GM19324 (cell line): ENCODE data around the gene TRAPPC10.

Experiments used
- ATAC-seq: cut with Tn5 transposase; IDR thresholded peaks from one replicate; pipeline ENCODE4 v1.9.1; 2021; ENCODE audit warnings: mild to moderate bottlenecking, moderate library complexity; ENCODE audit not compliant: unreplicated experiment, low FRiP score

The TRAPPC10 gene

GRCh38 chr21:43997766-43998742 is 14.1 kb upstream of the TRAPPC10 start:
- ATAC-seq: no peak

GRCh38 chr21:44000360-44000759 is 11.7 kb upstream of the TRAPPC10 start:
- no peak for ATAC-seq

GRCh38 chr21:44002511-44002910 is 9.6 kb upstream of the TRAPPC10 start:
- no peak for ATAC-seq

- no peak for ATAC-seq
Measured at GRCh38 chr21:44003307-44003966, 8.7 kb upstream of the TRAPPC10 start.

- ATAC-seq: no peak
Measured at GRCh38 chr21:44005071-44005470, 7.0 kb upstream of the TRAPPC10 start.

- no peak for ATAC-seq
Measured at GRCh38 chr21:44005593-44005992, 6.5 kb upstream of the TRAPPC10 start.

GRCh38 chr21:44006017-44006619 is 6.0 kb upstream of the TRAPPC10 start:
- no peak for ATAC-seq

- ATAC-seq: no peak
Measured at GRCh38 chr21:44006656-44007055, 5.5 kb upstream of the TRAPPC10 start.

GRCh38 chr21:44010429-44010828 is 1.7 kb upstream of the TRAPPC10 start:
- ATAC-seq: no peak

GRCh38 chr21:44011123-44011522 is 986 bp upstream of the TRAPPC10 start:
- ATAC-seq: no peak

- ATAC-seq: peak; percentile 75
Measured at GRCh38 chr21:44012474-44013379, 618 bp downstream of the TRAPPC10 start.

GRCh38 chr21:44013380-44014088 is 1.4 kb downstream of the TRAPPC10 start:
- no peak for ATAC-seq

- ATAC-seq: no peak
Measured at GRCh38 chr21:44017601-44018000, 5.5 kb downstream of the TRAPPC10 start.

- ATAC-seq: no peak
Measured at GRCh38 chr21:44018127-44018526, 6.0 kb downstream of the TRAPPC10 start.

- ATAC-seq: no peak
Measured at GRCh38 chr21:44018813-44019567, 6.9 kb downstream of the TRAPPC10 start.

GRCh38 chr21:44019568-44019958 is 7.5 kb downstream of the TRAPPC10 start:
- ATAC-seq: no peak

- ATAC-seq: no peak
Measured at GRCh38 chr21:44020551-44020950, 8.4 kb downstream of the TRAPPC10 start.

GRCh38 chr21:44021064-44021463 is 9.0 kb downstream of the TRAPPC10 start:
- no peak for ATAC-seq

- no peak for ATAC-seq
Measured at GRCh38 chr21:44024257-44024656, 12.1 kb downstream of the TRAPPC10 start.
